A549 (cell line): Measurements from ENCODE around the gene SLC1A2. TPM values are rescaled to one million over a fixed set of nuclear protein-coding genes. Genes with fewer than 3 reads are reported as not detected.

Experiments
- ATAC-seq, 2 experiments: fragments of 200-7000 bp in 1 of 2; fragments of >200 bp in 1 of 2; cut with Nextera tagmentation in 1 of 2; cut with Tn5 transposase in 1 of 2; 3 replicates each; pipeline versions ENCODE4 v1.8.0 to v1.9.1; 2018 to 2020; ENCODE audit warnings: mild to moderate bottlenecking in 1 of 2, moderate library complexity in 1 of 2
- CTCF ChIA-PET: fragments of 300-600 bp; sonication (Branson Sonifier 250); formaldehyde crosslinking; extraction: SDS; loops from one replicate; lab custom pipeline; 2021; ENCODE audit warnings: antibody characterized with exemption, inconsistent platforms; lab: Yijun Ruan, JAX
- POLR2A ChIA-PET: fragments of 350-600 bp; formaldehyde crosslinking; extraction: SDS; loops from one replicate; lab custom pipeline; 2021; ENCODE audit warnings: antibody characterized with exemption, inconsistent platforms; lab: Yijun Ruan, JAX
- DNase-seq, 2 experiments: peaks; one replicate each; pipeline versions ENCODE4 v3.0.0 to v3.0.0-alpha.2; 2011 to 2016; ENCODE audit warnings: low read depth in 1 of 2, low spot score in 1 of 2
- FAIRE-seq: peaks from 2 replicates; lab custom pipeline; 2011; peaks lifted over from hg19 to GRCh38; lab: Jason Lieb, UNC
- H3K27ac ChIP-seq, 2 experiments: fragments of >200 bp; sonication (Bioruptor Twin); formaldehyde crosslinking; 3 replicates each; pipeline ENCODE4 v1.5.1; 2016 to 2017
- H3K4me1 ChIP-seq: fragments of >200 bp; sonication (Bioruptor Twin); formaldehyde crosslinking; 3 replicates; pipeline ENCODE4 v1.6.1; 2016
- H3K4me2 ChIP-seq: fragments of >200 bp; sonication (Bioruptor Twin); formaldehyde crosslinking; 3 replicates; pipeline ENCODE4 v1.6.1; 2016
- H3K4me3 ChIP-seq: fragments of >200 bp; sonication (Bioruptor Twin); formaldehyde crosslinking; 3 replicates; pipeline ENCODE4 v1.5.1; 2016
- H3K9me3 ChIP-seq: fragments of >200 bp; sonication (Bioruptor Twin); formaldehyde crosslinking; 3 replicates; pipeline ENCODE4 v1.6.1; 2016
- CBX2 ChIP-seq: fragments of 200-600 bp; sonication (generic); IDR thresholded peaks from 2 replicates; pipeline ENCODE4 v1.6.1; 2016; ENCODE audit warnings: low read depth, mild to moderate bottlenecking, borderline replicate concordance
- CBX8 ChIP-seq: fragments of 200-600 bp; sonication (generic); IDR thresholded peaks from 2 replicates; pipeline ENCODE4 v1.6.1; 2016
- CHD2 ChIP-seq: fragments of 150-350 bp; IDR thresholded peaks from 2 replicates; pipeline ENCODE4 v1.6.1; 2014; ENCODE audit warnings: low read length; ENCODE audit not compliant: partially characterized antibody
- EHF ChIP-seq: fragments of 250-450 bp; sonication (Bioruptor Pico); IDR thresholded peaks from 2 replicates; pipeline ENCODE4 v1.5.0; 2020; ENCODE audit warnings: mild to moderate bottlenecking
- EHMT2 ChIP-seq: fragments of 200-600 bp; sonication (generic); IDR thresholded peaks from 2 replicates; pipeline ENCODE4 v1.6.1; 2016; ENCODE audit warnings: antibody characterized with exemption, low read depth, mild to moderate bottlenecking, moderate library complexity
- ESRRA ChIP-seq: fragments of 150-350 bp; IDR thresholded peaks from 2 replicates; pipeline ENCODE4 v1.6.1; 2014; ENCODE audit warnings: mild to moderate bottlenecking, low read length, borderline replicate concordance
- GATA3 ChIP-seq: IDR thresholded peaks from 2 replicates; pipeline ENCODE4 v1.6.1; 2012; ENCODE audit warnings: borderline replicate concordance
- HOXB5 ChIP-seq: fragments of 250-450 bp; sonication (Bioruptor Pico); IDR thresholded peaks from 2 replicates; pipeline ENCODE4 v1.5.0; 2020; ENCODE audit warnings: mild to moderate bottlenecking, moderate library complexity
- JUNB ChIP-seq: fragments of >200 bp; sonication (Bioruptor Twin); formaldehyde crosslinking; IDR thresholded peaks from 2 replicates; pipeline ENCODE4 v1.6.1; 2016
- KDM1A ChIP-seq: fragments of 200-600 bp; sonication (generic); IDR thresholded peaks from 2 replicates; pipeline ENCODE4 v1.6.1; 2016; ENCODE audit warnings: low read depth, mild to moderate bottlenecking
- KDM5A ChIP-seq: fragments of 200-600 bp; sonication (generic); IDR thresholded peaks from 2 replicates; pipeline ENCODE4 v1.6.1; 2016; ENCODE audit warnings: antibody characterized with exemption, mild to moderate bottlenecking
- MYC ChIP-seq: IDR thresholded peaks from 2 replicates; pipeline ENCODE4 v1.6.1; 2012; ENCODE audit warnings: mild to moderate bottlenecking, inconsistent platforms, low read length, improper control_type of control experiment, borderline replicate concordance
- NPAS2 ChIP-seq: fragments of 250-450 bp; sonication (Bioruptor Pico); IDR thresholded peaks from 2 replicates; pipeline ENCODE4 v1.8.0; 2022; ENCODE audit warnings: mild to moderate bottlenecking, moderate library complexity, borderline replicate concordance
- PHF8 ChIP-seq: fragments of 200-600 bp; sonication (generic); IDR thresholded peaks from 2 replicates; pipeline ENCODE4 v1.6.1; 2016; ENCODE audit warnings: low read depth, mild to moderate bottlenecking, antibody characterized with exemption, moderate library complexity, borderline replicate concordance
- POLR2AphosphoS2 ChIP-seq: conservative IDR thresholded peaks from 2 replicates; pipeline ENCODE4 v1.6.1; 2012; ENCODE audit warnings: low read length, improper control_type of control experiment, inconsistent platforms
- RAD21 ChIP-seq, 2 experiments: fragments of >200 bp in 1 of 2; sonication (Bioruptor Twin) in 1 of 2; formaldehyde crosslinking in 1 of 2; IDR thresholded peaks in 1 of 2; conservative IDR thresholded peaks in 1 of 2; 2 replicates in 1 of 2; 3 replicates in 1 of 2; pipeline ENCODE4 v1.6.1; 2012 to 2018; ENCODE audit warnings: inconsistent platforms in 1 of 2
- RARB ChIP-seq: fragments of 250-450 bp; sonication (Bioruptor Pico); IDR thresholded peaks from 2 replicates; pipeline ENCODE4 v1.8.0; 2021; ENCODE audit warnings: mild to moderate bottlenecking, moderate library complexity
- RCOR1 ChIP-seq: fragments of 150-350 bp; IDR thresholded peaks from 2 replicates; pipeline ENCODE4 v1.6.1; 2014; ENCODE audit warnings: antibody characterized with exemption, low read length, low read depth
- SREBF2 ChIP-seq: fragments of 450-650 bp; IDR thresholded peaks from 2 replicates; pipeline ENCODE4 v1.6.1; 2014; ENCODE audit warnings: mild to moderate bottlenecking, moderate library complexity
- TP53 ChIP-seq: fragments of 250-450 bp; sonication (Bioruptor Pico); IDR thresholded peaks from 2 replicates; pipeline ENCODE4 v1.5.0; 2021; ENCODE audit warnings: mild to moderate bottlenecking, moderate library complexity
- ZNF302 ChIP-seq: fragments of 250-450 bp; sonication (Bioruptor Pico); IDR thresholded peaks from 2 replicates; pipeline ENCODE4 v1.9.0; 2021; ENCODE audit warnings: inconsistent platforms, mild to moderate bottlenecking, moderate library complexity
- WGBS: methylation state at CpG from one replicate; pipeline ENCODE4 v1.1.6; 2017; ENCODE audit errors: missing lambda C conversion rate; 5-methylcytosine and 5-hydroxymethylcytosine counted together
- polyA plus RNA-seq, 4 experiments: library from polyadenylated mRNA; depleted of rRNA in 3 of 4; stranded (reverse); fragments of >200 nt; fragmentation: RNase III in 1 of 4; extraction: RNeasy Plus Mini Kit Qiagen cat#74134 plus additional on column Dnase treatment in 1 of 4; gene quantifications; 2 replicates in 3 of 4; 3 replicates in 1 of 4; pipeline ENCODE4 v1.2.3, GENCODE V29; 2011 to 2017
- TF ChIP-seq, protein P1 (sequence below): fragments of 450-650 bp; IDR thresholded peaks from 2 replicates; pipeline ENCODE4 v1.6.1; 2014; ENCODE audit warnings: antibody characterized with exemption
- TF ChIP-seq, protein P2 (sequence below): fragments of 250-450 bp; sonication (Bioruptor Pico); IDR thresholded peaks from 2 replicates; pipeline ENCODE4 v1.5.0; 2020; ENCODE audit warnings: low read depth, mild to moderate bottlenecking, moderate library complexity
- TF ChIP-seq, protein P3 (sequence below): fragments of 200-600 bp; sonication (generic); IDR thresholded peaks from 2 replicates; pipeline ENCODE4 v1.6.1; 2016; ENCODE audit warnings: antibody characterized with exemption, mild to moderate bottlenecking, moderate library complexity
- TF ChIP-seq, protein P4 (sequence below): IDR thresholded peaks from 2 replicates; pipeline ENCODE4 v1.6.1; 2012; ENCODE audit warnings: low read depth, borderline replicate concordance
- TF ChIP-seq, protein P5 (sequence below): fragments of >200 bp; sonication (Bioruptor Twin); formaldehyde crosslinking; IDR thresholded peaks from 3 replicates; pipeline ENCODE4 v1.6.1; 2016

Gene SLC1A2
- polyA plus RNA-seq, 2 of the 4 experiments (the other 2 are of a cell fraction): 0.01 to 0.14 TPM

DNA sequence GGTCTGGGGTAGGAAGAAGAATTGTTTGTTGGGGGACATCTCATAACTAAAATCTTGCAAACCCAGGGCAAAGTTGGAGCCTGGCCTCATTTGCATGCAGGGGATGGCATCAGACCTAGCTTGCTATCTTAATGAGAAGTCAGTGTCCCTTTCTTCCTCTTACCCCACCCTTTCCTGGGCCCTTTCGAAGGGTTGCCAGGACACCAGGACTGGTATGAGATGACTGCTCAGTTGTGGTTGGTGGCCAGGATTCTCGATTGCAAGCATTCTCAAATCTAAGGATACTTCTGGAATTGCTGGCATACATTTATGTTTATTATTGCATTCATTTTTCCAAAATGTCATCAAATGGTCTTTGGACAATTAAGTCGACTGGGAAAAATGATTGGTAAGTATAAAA lies 131.0 kb downstream of the SLC1A2 start:
- Histone ChIP-seq H3K4me1 (0 out of 3 replicates have a peak, but pooled peaks cover 9% of the 10 kb centered on the region), H3K4me3 (no peak overlapping the region), H3K9me3 (no peaks in the 10 kb centered on the region)
- CTCF ChIA-PET: interaction anchor here (0.5 to 1.9 kb wide), 3 partner anchors 8 to 74 kb away, joined by 3 to 5 read pairs (median 5); no protein-coding TSS in a partner anchor
- WGBS: 63% methylated on average over 3 of the region's 3 CpGs
- ATAC-seq: no peak
- FAIRE-seq: no peak
- TF ChIP-seq KDM1A (no peak), MYC (no peak), NPAS2 (no peak), RAD21 (conservative IDR thresholded peaks at IDR 0.05 in 1 of 2, IDR thresholded peaks at IDR 0.05 in 1 of 2) (no peak), JUNB (no peak), RCOR1 (no peak), CBX8 (no peak), EHF (CRISPR knock-in tag) (no peak), GATA3 (no peak), ESRRA (no peak)
- TF ChIP-seq, protein P1, sequence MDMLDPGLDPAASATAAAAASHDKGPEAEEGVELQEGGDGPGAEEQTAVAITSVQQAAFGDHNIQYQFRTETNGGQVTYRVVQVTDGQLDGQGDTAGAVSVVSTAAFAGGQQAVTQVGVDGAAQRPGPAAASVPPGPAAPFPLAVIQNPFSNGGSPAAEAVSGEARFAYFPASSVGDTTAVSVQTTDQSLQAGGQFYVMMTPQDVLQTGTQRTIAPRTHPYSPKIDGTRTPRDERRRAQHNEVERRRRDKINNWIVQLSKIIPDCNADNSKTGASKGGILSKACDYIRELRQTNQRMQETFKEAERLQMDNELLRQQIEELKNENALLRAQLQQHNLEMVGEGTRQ: no peak
- TF ChIP-seq, protein P2, sequence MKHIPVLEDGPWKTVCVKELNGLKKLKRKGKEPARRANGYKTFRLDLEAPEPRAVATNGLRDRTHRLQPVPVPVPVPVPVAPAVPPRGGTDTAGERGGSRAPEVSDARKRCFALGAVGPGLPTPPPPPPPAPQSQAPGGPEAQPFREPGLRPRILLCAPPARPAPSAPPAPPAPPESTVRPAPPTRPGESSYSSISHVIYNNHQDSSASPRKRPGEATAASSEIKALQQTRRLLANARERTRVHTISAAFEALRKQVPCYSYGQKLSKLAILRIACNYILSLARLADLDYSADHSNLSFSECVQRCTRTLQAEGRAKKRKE (CRISPR knock-in tag): no peak
- TF ChIP-seq, all 56 proteins: peak for 0
- no peak overlapping the region for H3K27ac ChIP-seq
- POLR2A ChIA-PET: no interaction called here
- no peak for DNase-seq
- no peak overlapping the region for H3K4me2 ChIP-seq

DNA sequence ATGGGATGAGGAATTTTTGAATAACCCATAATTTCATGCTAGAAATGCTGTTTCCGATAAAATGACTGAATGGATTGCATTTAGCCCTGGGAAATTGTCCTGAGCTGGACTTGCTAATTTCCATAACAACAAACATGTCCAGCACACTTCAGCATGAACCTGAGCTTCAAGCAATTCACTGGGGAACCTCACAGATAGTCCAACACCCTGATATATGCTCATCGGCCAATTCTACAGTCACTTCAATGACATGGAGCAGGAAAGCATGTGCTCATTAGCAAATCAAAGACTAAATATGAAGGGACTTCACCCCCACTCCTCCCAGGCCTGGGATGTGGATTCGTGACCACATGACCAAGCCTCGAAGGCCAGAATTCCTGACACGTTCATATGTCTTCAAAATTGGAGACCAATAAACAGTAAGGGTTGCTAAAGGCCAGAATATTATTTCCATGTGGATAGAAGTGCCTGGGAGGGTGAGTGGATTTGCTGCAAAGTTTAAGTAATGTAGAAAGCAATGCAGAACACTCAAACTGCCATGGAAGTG lies 131.9 kb downstream of the SLC1A2 start:
- DNase-seq: no peak
- no peak for ATAC-seq
- FAIRE-seq: no peak
- Histone ChIP-seq H3K9me3 (no peaks in the 10 kb centered on the region), H3K4me3 (no peak overlapping the region), H3K27ac (no peak overlapping the region), H3K4me1 (peaks cover 16% of the 10 kb centered on the region), H3K4me2 (no peak overlapping the region)
- TF ChIP-seq CHD2 (no peak), CBX8 (no peak)
- WGBS: 78% methylated on average over 5 of the region's 5 CpGs
- ChIA-PET POLR2A (no interaction called here), CTCF (interaction anchor here (0.9 kb wide), 1 partner anchor 9 kb away, joined by 4 read pairs; no protein-coding TSS in a partner anchor)

DNA sequence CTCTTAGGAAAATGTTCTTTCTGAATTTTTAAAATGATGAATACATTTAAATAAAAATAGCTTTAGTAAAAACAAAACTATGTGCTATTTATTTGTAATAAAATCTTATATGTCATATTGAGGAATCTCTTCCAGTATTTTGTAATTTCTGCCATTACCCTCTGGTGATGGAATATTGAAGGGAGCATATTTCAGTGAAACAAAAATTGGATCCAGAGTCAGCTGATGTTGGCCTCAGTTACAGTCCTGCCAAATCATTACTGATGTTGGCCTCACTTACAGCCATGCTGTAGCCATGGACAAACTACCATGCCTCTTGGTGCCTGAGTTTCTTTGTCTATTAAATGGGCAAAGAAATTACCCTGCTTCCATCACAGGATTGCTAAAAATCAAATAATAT lies 133.2 kb downstream of the SLC1A2 start:
- H3K4me1 ChIP-seq: peaks cover 21% of the 10 kb centered on the region
- no peaks in the 10 kb centered on the region for H3K9me3 ChIP-seq
- no peak overlapping the region for H3K27ac ChIP-seq
- H3K4me3 ChIP-seq: no peak overlapping the region
- no peak for DNase-seq
- POLR2A ChIA-PET: no interaction called here
- CTCF ChIA-PET: no interaction called here
- no peak overlapping the region for H3K4me2 ChIP-seq
- no peak for FAIRE-seq
- TF ChIP-seq, protein P3, sequence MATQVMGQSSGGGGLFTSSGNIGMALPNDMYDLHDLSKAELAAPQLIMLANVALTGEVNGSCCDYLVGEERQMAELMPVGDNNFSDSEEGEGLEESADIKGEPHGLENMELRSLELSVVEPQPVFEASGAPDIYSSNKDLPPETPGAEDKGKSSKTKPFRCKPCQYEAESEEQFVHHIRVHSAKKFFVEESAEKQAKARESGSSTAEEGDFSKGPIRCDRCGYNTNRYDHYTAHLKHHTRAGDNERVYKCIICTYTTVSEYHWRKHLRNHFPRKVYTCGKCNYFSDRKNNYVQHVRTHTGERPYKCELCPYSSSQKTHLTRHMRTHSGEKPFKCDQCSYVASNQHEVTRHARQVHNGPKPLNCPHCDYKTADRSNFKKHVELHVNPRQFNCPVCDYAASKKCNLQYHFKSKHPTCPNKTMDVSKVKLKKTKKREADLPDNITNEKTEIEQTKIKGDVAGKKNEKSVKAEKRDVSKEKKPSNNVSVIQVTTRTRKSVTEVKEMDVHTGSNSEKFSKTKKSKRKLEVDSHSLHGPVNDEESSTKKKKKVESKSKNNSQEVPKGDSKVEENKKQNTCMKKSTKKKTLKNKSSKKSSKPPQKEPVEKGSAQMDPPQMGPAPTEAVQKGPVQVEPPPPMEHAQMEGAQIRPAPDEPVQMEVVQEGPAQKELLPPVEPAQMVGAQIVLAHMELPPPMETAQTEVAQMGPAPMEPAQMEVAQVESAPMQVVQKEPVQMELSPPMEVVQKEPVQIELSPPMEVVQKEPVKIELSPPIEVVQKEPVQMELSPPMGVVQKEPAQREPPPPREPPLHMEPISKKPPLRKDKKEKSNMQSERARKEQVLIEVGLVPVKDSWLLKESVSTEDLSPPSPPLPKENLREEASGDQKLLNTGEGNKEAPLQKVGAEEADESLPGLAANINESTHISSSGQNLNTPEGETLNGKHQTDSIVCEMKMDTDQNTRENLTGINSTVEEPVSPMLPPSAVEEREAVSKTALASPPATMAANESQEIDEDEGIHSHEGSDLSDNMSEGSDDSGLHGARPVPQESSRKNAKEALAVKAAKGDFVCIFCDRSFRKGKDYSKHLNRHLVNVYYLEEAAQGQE: no peak
- no peak for TF ChIP-seq KDM5A
- no peak for TF ChIP-seq RCOR1
- no peak for TF ChIP-seq RAD21 (conservative IDR thresholded peaks at IDR 0.05 in 1 of 2, IDR thresholded peaks at IDR 0.05 in 1 of 2)
- TF ChIP-seq EHMT2: no peak
- TF ChIP-seq SREBF2: no peak
- TF ChIP-seq, protein P4, sequence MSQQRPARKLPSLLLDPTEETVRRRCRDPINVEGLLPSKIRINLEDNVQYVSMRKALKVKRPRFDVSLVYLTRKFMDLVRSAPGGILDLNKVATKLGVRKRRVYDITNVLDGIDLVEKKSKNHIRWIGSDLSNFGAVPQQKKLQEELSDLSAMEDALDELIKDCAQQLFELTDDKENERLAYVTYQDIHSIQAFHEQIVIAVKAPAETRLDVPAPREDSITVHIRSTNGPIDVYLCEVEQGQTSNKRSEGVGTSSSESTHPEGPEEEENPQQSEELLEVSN: no peak
- no peak for TF ChIP-seq ZNF302 (CRISPR knock-in tag)
- TF ChIP-seq CBX2: no peak
- no peak for TF ChIP-seq POLR2AphosphoS2
- TF ChIP-seq HOXB5 (CRISPR knock-in tag): no peak
- TF ChIP-seq TP53 (CRISPR knock-in tag): no peak
- no peak for TF ChIP-seq PHF8
- TF ChIP-seq RARB: no peak
- TF ChIP-seq, protein P5, sequence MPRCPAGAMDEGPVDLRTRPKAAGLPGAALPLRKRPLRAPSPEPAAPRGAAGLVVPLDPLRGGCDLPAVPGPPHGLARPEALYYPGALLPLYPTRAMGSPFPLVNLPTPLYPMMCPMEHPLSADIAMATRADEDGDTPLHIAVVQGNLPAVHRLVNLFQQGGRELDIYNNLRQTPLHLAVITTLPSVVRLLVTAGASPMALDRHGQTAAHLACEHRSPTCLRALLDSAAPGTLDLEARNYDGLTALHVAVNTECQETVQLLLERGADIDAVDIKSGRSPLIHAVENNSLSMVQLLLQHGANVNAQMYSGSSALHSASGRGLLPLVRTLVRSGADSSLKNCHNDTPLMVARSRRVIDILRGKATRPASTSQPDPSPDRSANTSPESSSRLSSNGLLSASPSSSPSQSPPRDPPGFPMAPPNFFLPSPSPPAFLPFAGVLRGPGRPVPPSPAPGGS: no peak
- ATAC-seq: no peak
